Spleen (tissue), 11 donors: ENCODE data around the gene PTOV1. TPM values are rescaled to one million over a fixed set of nuclear protein-coding genes. Genes with fewer than 3 reads are reported as not detected.

Source experiments
- DNase-seq: peaks from one replicate; pipeline ENCODE4 v3.0.0-alpha.2; 2020
- H3K27ac ChIP-seq, 8 donors: fragments of 200-600 bp; sonication (generic) in 7 of 8; 1 replicate in 4 of 8; 2 replicates in 4 of 8; pipeline versions ENCODE4 v1.5.0 to v1.8.0; 2016 to 2021; ENCODE audit warnings: inconsistent platforms in 4 of 8, mild to moderate bottlenecking in 4 of 8, moderate library complexity in 1 of 8
- H3K27me3 ChIP-seq, 7 donors: fragments of 200-600 bp; sonication (generic) in 6 of 7; replicated peaks in 1 of 7; 1 replicate in 4 of 7; 2 replicates in 3 of 7; pipeline versions ENCODE4 v1.5.0 to v1.8.0; 2016 to 2021; ENCODE audit warnings: inconsistent platforms in 3 of 7, mild to moderate bottlenecking in 1 of 7
- H3K36me3 ChIP-seq, 6 donors: fragments of 200-600 bp; sonication (generic) in 5 of 6; 1 replicate in 4 of 6; 2 replicates in 2 of 6; pipeline versions ENCODE4 v1.5.0 to v1.8.0; 2016 to 2021; ENCODE audit warnings: inconsistent platforms in 2 of 6
- H3K4me1 ChIP-seq, 6 donors: fragments of 200-600 bp; sonication (generic) in 5 of 6; 1 replicate in 3 of 6; 2 replicates in 3 of 6; pipeline versions ENCODE4 v1.5.0 to v1.8.0; 2016 to 2021; ENCODE audit warnings: inconsistent platforms in 3 of 6
- H3K4me3 ChIP-seq, 8 donors: fragments of 200-600 bp; sonication (generic) in 7 of 8; 1 replicate in 4 of 8; 2 replicates in 4 of 8; pipeline versions ENCODE4 v1.5.0 to v1.8.0; 2016 to 2021; ENCODE audit warnings: inconsistent platforms in 4 of 8, mild to moderate bottlenecking in 4 of 8, moderate library complexity in 2 of 8
- H3K9me3 ChIP-seq, 8 donors: fragments of 200-600 bp; sonication (generic) in 7 of 8; 1 replicate in 4 of 8; 2 replicates in 4 of 8; pipeline versions ENCODE4 v1.5.0 to v1.8.0; 2016 to 2021; ENCODE audit warnings: inconsistent platforms in 4 of 8
- CTCF ChIP-seq, 11 experiments: fragments of 200-600 bp in 7 of 11; fragments of 450-650 bp in 4 of 11; sonication (generic) in 4 of 11; IDR thresholded peaks in 8 of 11; conservative IDR thresholded peaks in 3 of 11; 1 replicate in 7 of 11; 2 replicates in 4 of 11; pipeline versions ENCODE4 v1.4.0 to v1.8.0; 2016 to 2021; ENCODE audit warnings: antibody characterized with exemption in 11 of 11, inconsistent platforms in 4 of 11, mild to moderate bottlenecking in 1 of 11
- POLR2A ChIP-seq, 3 donors: fragments of 450-650 bp; IDR thresholded peaks; one replicate each; pipeline ENCODE4 v1.5.1; 2017; ENCODE audit warnings: antibody characterized with exemption in 3 of 3, mild to moderate bottlenecking in 1 of 3
- POLR2AphosphoS5 ChIP-seq, 3 donors: sonication (generic); formaldehyde crosslinking; IDR thresholded peaks; one replicate each; pipeline ENCODE4 v1.5.1; 2017; ENCODE audit warnings: antibody characterized with exemption in 3 of 3
- WGBS, 5 donors: extraction: QIAGEN DNeasy Blood & Tissue Kit in 3 of 5; methylation state at CpG; one replicate each; pipeline versions ENCODE4 v1.1.5 to v1.1.7; 2013 to 2018; 5-methylcytosine and 5-hydroxymethylcytosine counted together
- intact Hi-C: fragments of 100-400 bp; cut with DNase I; formaldehyde crosslinking; loops from one replicate; pipeline ENCODE4 v1.15.0; 2023; ENCODE audit warnings: low total_unique reads
- polyA plus RNA-seq, 3 donors: library from polyadenylated mRNA; stranded (reverse); fragments of 200-250 nt; gene quantifications; one replicate each; pipeline ENCODE4 v1.2.1, GENCODE V29; 2013
- total RNA-seq, 7 donors: library from RNA; depleted of rRNA in 3 of 7; stranded (reverse); fragments of >200 nt in 3 of 7; fragmentation: NEBNext Ultra II Directional in 4 of 7; extraction: Animal tissue kit (Norgen Biotek cat#: 25700) in 4 of 7; gene quantifications; one replicate each; pipeline versions ENCODE4 v1.1.0 to v1.2.1, GENCODE V29; 2016 to 2021
- donor health status: healthy with polysubstance abuse.
- donor health status: DM: no; HTN: no; CAD: no; lungs with moderate emphysema.
- donor health status: DM: no; HTN: no; CAD: no.
- donor health status: Bipolar disorder and iron deficiency.
- donor health status: healthy.
- donor health status: DM: no; HTN: no; CAD: no.
- donor health status: DM: yes; HTN: yes; CAD: no.

The PTOV1 gene
- total and polyA plus RNA-seq, 10 donors = 61.4 to 127 (median 90.2) TPM

- H3K9me3 ChIP-seq = no peaks in the 10 kb centered on the region
- intact Hi-C loops = no loop called here
- DNase-seq = peak; percentile 81
- peaks cover 0 to 56% (median 50%) of the 10 kb centered on the region in 6 donors for H3K36me3 ChIP-seq
- no peak overlapping the region for H3K4me3 ChIP-seq
- H3K27ac ChIP-seq = peak overlapping the region in 3 of 8 donors; percentile 6 to 47 (median 13)
- peaks cover 14 to 75% (median 36%) of the 10 kb centered on the region in 6 donors for H3K4me1 ChIP-seq
- TF ChIP-seq POLR2A (IDR thresholded peaks at IDR 0.05) (no peak), POLR2AphosphoS5 (IDR thresholded peaks at IDR 0.05) (peak; percentile 29 to 70 (median 41)), CTCF (IDR thresholded peaks at IDR 0.05 in 8 of 11, conservative IDR thresholded peaks at IDR 0.05 in 3 of 11) (no peak)
- peaks cover 0 to 5% (median 0%) of the 10 kb centered on the region in 7 donors for H3K27me3 ChIP-seq
- 89 to 94% (median 92%) methylated on average over 15 to 39 of the region's 39 CpGs for WGBS, 5 donors
These were observed 3.7 kb downstream of the PTOV1 start for GRCh38 chr19:49854378-49855263.

GRCh38 chr19:49855277-49855675 lies 4.3 kb downstream of the PTOV1 start:
- Histone ChIP-seq H3K4me3 (no peak overlapping the region), H3K4me1 (peaks cover 14 to 75% (median 33%) of the 10 kb centered on the region in 6 donors), H3K27me3 (peaks cover 0 to 5% (median 0%) of the 10 kb centered on the region in 7 donors), H3K9me3 (no peaks in the 10 kb centered on the region), H3K36me3 (peaks cover 0 to 62% (median 57%) of the 10 kb centered on the region in 6 donors), H3K27ac (peak overlapping the region in 2 of 8 donors; percentile 13 to 47)
- intact Hi-C loops = no loop called here
- no peak for DNase-seq
- TF ChIP-seq POLR2AphosphoS5 (IDR thresholded peaks at IDR 0.05) = peak in 2 of 3 donors; percentile 9 to 57
- no peak for TF ChIP-seq POLR2A (IDR thresholded peaks at IDR 0.05)
- TF ChIP-seq CTCF (IDR thresholded peaks at IDR 0.05 in 8 of 11, conservative IDR thresholded peaks at IDR 0.05 in 3 of 11) = no peak
- 83 to 96% (median 85%) methylated on average over 8 to 12 of the region's 12 CpGs for WGBS, 5 donors

- H3K36me3 ChIP-seq = peaks cover 0 to 69% (median 63%) of the 10 kb centered on the region in 6 donors
- H3K27me3 ChIP-seq = peaks cover 0 to 5% (median 0%) of the 10 kb centered on the region in 7 donors
- peaks cover 14 to 79% (median 36%) of the 10 kb centered on the region in 6 donors for H3K4me1 ChIP-seq
- H3K27ac ChIP-seq = peak overlapping the region in 2 of 8 donors; percentile 21 to 47
- TF ChIP-seq POLR2AphosphoS5 (IDR thresholded peaks at IDR 0.05) (peak; percentile 7 to 72 (median 10)), CTCF (IDR thresholded peaks at IDR 0.05 in 8 of 11, conservative IDR thresholded peaks at IDR 0.05 in 3 of 11) (no peak)
- intact Hi-C loops = no loop called here
- WGBS, 5 donors = 82 to 93% (median 85%) methylated on average over 15 to 21 of the region's 21 CpGs
- no peak for DNase-seq
- no peaks in the 10 kb centered on the region for H3K9me3 ChIP-seq
- no peak overlapping the region for H3K4me3 ChIP-seq
These were observed 5.0 kb downstream of the PTOV1 start for GRCh38 chr19:49855676-49856573.
